ENCODE results near the gene FAM200C.

DNA sequence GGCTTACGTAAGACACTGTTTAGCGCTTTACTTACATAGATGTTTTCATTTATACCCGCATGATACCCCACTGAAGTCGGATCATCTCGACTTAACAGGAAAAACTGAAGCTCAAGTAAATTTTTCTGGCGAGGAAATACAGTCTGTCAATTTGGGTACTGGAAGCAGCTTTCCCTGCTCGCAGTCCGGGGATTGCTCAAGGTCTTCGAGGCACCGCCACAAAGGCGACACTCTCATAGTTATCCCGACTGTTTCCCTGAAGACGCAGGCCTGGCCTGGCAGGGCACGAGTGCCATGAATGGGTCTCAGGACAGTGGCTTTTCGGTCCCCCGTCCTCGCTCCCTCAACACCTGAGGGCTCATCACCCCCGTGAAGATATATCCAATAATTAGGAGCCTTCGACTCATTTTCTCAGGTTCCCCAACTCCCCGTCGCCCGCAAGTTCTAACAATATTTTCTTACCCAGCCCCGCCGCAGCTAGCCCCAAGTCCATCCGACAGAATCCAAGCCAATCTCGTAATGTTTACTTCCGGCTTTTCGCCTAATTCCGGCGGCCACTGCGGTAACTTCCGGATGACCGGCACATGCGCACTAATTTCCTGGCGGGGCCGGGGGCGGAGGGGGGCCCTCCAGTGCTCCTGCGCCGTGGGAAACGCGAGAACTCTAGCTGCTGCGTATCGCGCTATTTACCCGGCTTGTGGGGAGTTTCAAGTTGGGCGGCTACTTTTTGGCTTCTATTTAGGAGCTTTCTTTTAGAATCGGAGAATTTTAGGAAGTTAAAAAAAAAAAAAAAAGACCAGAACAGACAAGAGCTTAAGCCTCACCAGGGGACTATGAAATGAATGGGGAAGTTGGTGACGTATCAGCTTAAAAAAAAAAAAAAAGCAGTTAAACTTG, 19.0 kb upstream of the FAM200C start, which contains the start of gene SLU7:
- TF ChIP-seq POLR2A (IDR thresholded peaks at IDR 0.05; ENCODE audit: low read length) (peak; percentile 84), GATA1 (IDR thresholded peaks at IDR 0.05; ENCODE audit: low read depth, low read length) (no peak)
